Left renal pelvis (tissue), 4 donors: Measurements from ENCODE around the gene B4GALT1. TPM values are rescaled to one million over a fixed set of nuclear protein-coding genes. Genes with fewer than 3 reads are reported as not detected.
"Not testable (repeated sequence)": the region's sequence is repeated elsewhere in the genome, so short reads cannot be mapped to it uniquely, and the experiment has no call there.

ENCODE experiments used
- DNase-seq, 4 donors: peaks; one replicate each; pipeline ENCODE4 v3.0.0-alpha.2; 2013; ENCODE audit warnings: low read depth in 4 of 4, low spot score in 3 of 4
- polyA plus RNA-seq, 4 donors: library from polyadenylated mRNA; unstranded; fragments of 120-200 nt; gene quantifications; one replicate each; pipeline ENCODE4 v1.2.1, GENCODE V29; 2013; ENCODE audit not compliant: insufficient read length in 4 of 4

B4GALT1 gene
- polyA plus RNA-seq, 4 donors, result 85.5 to 131 (median 100.0) TPM

DNA sequence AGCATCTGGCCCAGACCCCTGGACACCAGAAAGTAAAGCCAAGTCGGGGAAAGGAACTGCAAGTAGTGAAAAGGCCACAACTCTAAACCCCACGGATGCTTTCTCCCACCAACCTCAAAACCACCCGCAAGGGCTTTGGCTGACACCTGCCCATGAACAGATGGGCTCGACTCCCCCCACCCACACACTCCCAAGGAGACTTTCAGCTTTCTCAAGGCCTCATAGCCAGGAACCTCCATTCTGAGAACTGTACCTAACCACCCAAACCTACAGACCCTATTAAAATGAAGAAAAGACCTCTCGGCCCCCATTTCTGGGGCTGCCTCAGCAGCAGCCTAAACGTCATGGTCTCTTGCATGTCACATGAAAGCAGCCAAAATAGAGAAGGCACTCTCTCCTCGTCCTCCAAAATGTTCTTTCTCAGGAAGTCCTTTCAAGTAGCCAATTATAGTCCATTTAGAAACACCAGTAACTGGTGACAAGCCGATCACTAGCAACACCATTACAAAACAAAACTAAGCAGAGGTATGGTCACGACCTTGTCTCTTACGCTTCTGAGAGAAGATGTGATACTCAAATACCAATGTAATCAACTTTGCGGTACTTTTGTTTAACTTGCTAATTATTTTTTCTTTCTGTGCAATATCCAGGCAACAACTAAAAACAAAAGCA lies 2.9 kb downstream of the B4GALT1 start:
- no peak for DNase-seq

- no peak for DNase-seq
Measured at GRCh38 chr9:33163433-33164137, 3.6 kb downstream of the B4GALT1 start.

DNA sequence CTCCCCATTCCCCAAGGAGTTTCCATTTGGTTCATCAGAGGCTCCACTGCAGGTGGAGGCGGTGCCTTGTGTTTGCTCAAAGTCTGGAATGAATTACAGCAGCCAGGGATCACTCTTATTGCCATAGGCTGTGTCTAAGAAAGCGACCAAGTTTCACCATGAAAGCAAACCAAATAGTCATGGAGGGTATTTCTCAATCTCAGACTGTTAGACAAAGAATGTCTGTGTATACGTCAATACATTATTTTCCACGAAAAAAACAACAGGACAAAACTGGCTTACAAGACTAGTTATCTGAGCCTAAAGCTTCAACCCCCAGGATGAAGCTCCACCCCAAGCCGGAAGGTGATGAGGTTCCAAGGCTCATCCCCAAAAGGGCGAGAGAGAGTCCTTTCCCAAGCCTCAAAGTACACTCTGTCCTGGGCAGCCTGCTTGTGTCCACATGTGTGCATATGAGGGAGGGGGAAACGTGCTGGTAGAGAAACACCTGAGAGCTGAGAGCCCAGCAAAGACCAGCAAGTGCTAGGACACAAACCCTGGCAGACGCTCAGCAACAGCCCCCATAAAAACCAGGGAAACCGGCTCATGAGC lies 4.3 kb downstream of the B4GALT1 start:
- no peak for DNase-seq

DNA sequence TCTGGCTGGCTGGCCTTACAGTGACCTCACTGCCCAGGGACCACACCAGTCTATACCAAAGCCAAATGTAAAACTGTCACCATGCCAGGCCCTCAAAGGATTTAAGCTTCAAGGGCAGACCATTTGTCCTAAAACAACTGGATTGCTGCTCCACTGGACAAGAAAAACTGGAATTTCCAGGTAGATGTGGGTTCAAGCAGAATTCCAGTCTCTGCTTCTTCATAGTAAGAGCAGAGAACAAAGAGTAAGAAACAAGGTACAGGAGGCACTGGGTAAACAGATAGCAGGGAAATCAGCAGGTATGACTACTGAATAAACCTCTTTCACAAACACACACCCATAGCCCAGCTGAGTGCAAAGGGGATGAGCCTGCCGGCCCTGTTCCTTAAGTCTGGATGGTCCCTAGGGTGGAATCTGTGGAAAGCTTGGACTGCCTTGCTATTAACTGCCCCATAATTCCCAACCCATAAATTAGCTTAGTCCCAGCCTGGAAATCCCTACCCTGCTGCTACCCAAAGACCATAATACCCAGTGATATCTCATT lies 5.5 kb downstream of the B4GALT1 start:
- no peak for DNase-seq

- DNase-seq, result no peak
Measured at GRCh38 chr9:33161011-33161588, 6.0 kb downstream of the B4GALT1 start.

DNA sequence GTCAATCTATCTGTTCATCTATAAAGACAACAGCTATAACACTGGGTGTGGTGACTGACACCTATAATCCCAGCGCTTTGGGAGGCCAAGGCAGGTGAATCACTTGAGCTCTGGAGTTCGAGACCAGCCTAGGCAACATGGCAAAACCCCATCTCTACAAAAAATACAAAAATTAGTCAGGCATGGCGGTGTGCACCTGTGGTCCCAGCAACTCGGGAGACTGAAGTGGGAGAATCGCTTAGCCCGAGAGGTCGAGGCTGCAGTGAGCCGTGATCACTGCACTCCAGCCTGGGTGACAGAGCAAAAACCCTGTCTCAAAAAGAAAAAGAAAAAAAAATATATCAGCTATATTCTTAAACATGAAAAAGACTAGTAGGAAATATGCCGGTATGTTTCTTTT lies 6.7 kb downstream of the B4GALT1 start:
- DNase-seq, result not testable (repeated sequence)

DNA sequence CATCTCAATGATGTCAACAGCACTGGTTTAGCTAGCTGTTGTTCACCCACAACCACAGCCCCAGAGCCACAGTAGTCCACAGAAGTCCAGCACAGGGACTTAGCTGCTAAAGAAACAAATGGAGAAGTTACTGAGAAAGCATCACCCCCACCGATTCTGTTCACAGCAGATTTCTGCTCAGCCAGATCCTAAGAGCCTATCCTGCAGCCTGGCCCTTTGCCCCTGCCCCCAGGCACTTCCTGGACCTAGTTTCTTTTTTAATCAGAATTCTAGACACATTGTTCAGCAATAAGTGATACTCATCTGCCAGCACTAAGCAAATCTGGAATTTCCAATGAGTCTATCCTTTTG lies 7.4 kb downstream of the B4GALT1 start:
- no peak for DNase-seq

GRCh38 chr9:33158843-33159776 lies 8.0 kb downstream of the B4GALT1 start:
- no peak for DNase-seq

- DNase-seq, result no peak
Measured at GRCh38 chr9:33157960-33158842, 8.9 kb downstream of the B4GALT1 start.

GRCh38 chr9:33155393-33155792 lies 11.7 kb downstream of the B4GALT1 start:
- no peak for DNase-seq

DNA sequence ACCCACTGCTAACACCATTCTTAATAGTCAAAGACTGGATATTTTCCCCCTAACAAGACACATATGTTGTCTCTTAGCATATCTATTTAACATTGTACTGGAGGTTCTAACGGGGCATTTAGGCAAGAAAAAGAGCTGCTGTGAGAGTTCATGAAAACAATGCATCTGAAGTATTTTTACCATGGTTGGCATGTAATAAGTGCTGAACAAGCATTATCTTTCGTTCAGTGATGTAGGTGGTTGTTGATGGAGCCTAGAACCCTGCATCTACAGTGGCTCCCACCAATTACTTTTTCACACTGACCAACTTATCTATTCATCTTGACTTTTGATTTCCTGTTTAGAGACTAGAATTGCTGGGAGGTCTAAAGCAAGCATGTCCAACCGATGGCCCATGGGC lies 12.8 kb downstream of the B4GALT1 start:
- no peak for DNase-seq

DNA sequence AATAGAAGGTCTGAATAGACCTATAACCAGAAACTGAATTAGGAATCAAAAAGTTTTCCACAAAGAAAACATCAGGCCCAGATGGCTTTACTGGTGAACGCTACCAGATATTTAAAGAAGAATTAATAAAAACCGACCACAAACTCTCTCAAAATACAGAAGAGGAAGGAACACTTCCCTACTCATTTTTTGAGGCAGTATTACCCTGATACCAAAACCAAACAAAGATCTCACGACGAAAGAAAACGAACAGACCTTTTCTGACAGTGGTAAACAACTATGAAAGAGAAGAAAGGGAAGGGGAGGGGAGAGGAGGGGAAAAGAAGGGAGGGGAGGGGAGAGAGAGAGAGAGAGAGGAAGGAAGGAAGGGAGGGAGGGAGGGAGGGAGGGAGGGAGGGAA lies 13.5 kb downstream of the B4GALT1 start:
- DNase-seq, result no peak

DNA sequence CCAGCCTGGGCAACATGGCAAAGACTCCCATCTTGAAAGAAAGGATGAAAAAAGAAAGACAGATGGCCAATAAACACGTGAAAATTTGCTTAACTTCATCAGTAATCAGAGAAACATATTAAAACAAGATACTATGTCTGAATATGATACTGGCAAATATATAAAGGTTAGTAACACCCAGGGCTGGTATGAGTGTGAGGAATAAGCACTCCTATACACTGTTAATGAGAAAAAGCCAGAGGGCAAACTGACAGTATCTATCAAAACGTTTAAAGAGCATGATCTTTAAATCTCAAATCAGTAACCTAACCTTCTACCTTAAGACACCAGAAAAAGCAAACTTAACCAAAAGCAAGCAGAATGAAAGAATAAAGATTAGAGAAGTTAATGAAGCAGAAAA lies 14.1 kb downstream of the B4GALT1 start:
- DNase-seq, result no peak

DNA sequence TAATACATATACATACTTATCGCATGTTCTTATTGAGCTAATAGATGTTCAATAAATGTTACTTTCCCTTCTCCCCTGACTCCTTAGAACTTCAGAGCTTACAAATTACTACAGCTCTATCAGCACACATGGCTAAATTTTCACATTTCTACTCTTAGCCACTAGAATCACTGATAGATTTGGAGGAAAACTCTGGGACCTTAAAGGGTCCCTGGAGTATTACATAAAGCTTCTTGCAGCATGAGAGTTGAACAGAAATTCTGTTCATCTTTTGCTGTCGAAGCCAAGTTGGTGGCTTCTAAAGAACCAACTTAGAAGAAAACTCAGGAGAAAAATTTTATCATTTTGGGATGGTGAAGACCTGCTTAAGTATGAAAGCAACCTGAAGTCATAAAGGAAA lies 15.5 kb downstream of the B4GALT1 start:
- DNase-seq, result no peak

GRCh38 chr9:33151007-33151557 lies 16.1 kb downstream of the B4GALT1 start:
- no peak for DNase-seq

- DNase-seq, result no peak
Measured at GRCh38 chr9:33148367-33149014, 18.6 kb downstream of the B4GALT1 start.

DNA sequence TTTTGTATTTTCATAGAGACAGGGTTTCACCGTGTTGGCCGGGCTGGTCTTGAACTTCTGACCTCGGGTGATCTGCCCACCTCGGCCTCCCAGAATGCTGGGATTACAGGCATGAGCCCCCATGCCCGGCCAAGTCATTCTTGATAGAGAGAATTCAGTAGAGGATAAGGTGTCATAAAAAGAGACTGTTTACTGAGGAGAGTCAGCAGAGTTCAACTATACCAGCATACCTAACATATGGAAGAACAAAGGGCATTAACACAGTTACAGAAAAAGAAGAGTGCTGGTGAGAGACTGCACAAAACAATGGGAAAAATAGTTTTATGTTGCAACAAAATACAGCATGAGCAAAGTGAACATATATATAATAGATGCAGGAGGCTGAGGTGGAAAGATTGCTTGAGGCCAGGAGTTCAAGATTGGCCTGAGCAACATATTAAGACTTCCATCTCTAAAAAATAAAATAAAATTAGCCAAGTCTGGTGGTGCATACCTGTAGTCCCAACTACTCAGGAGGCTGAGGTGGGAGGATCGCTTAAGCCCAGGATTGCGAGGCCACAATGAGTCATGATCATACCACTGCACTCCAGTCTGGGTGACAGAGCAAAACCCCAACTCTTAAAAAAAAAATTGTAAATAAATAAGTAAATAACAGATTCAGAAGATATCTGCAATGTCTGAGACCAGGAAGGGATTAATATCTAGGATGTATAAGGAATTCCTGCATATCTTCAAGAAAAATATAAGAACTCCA lies 19.5 kb downstream of the B4GALT1 start:
- DNase-seq, result no peak

GRCh38 chr9:33146298-33146697 lies 20.8 kb downstream of the B4GALT1 start:
- DNase-seq, result no peak
